Measurements from ENCODE around the gene SNCA. TPM values are rescaled to one million over a fixed set of nuclear protein-coding genes. Genes with fewer than 3 reads are reported as not detected.

SNCA gene
- total RNA-seq (2014; rRNA removed; shearing (Covaris generic)) = 2.9 and 3.3 TPM in 2 replicates

GRCh38 chr4:89836897-89837384, at the start of gene SNCA:
TSS of gene SNCA (minus strand) at chr4:89837161. CDS start at chr4:89835667, 1,494 bp downstream.
- peak within 1 kb of the TSS; percentile 77 for H3K4me3 ChIP-seq (ENCODE audit: insufficient read depth, low read depth, low read length)
- H3K27me3 ChIP-seq (ENCODE audit: control insufficient read depth, insufficient read depth, low read length) = peaks cover 27% of the 10 kb centered on the region
- DNase-seq = peak; percentile 83

GRCh38 chr4:89879215-89879614, 42.3 kb upstream of the SNCA start:
- no peak overlapping the region for H3K4me3 ChIP-seq (ENCODE audit: insufficient read depth, low read depth, low read length)
- no peak for DNase-seq

More at GRCh38 chr4:89836897-89837384, at the start of gene SNCA:
- no peaks in the 10 kb centered on the region for H3K36me3 ChIP-seq (replicated peaks; ENCODE audit: control insufficient read depth, insufficient read depth, low read length)

GRCh38 chr4:89878611-89879010, 41.6 kb upstream of the SNCA start:
- Histone ChIP-seq H3K27me3 (ENCODE audit: control insufficient read depth, insufficient read depth, low read length) (no peaks in the 10 kb centered on the region), H3K4me3 (ENCODE audit: insufficient read depth, low read depth, low read length) (no peak overlapping the region), H3K36me3 (replicated peaks; ENCODE audit: control insufficient read depth, insufficient read depth, low read length) (no peaks in the 10 kb centered on the region)
- DNase-seq = no peak

More at GRCh38 chr4:89879215-89879614, 42.3 kb upstream of the SNCA start:
- H3K36me3 ChIP-seq (replicated peaks; ENCODE audit: control insufficient read depth, insufficient read depth, low read length) = no peaks in the 10 kb centered on the region
- no peaks in the 10 kb centered on the region for H3K27me3 ChIP-seq (ENCODE audit: control insufficient read depth, insufficient read depth, low read length)

GRCh38 chr4:89876548-89876947, 39.6 kb upstream of the SNCA start:
- DNase-seq = no peak
- no peaks in the 10 kb centered on the region for H3K27me3 ChIP-seq (ENCODE audit: control insufficient read depth, insufficient read depth, low read length)
- H3K36me3 ChIP-seq (replicated peaks; ENCODE audit: control insufficient read depth, insufficient read depth, low read length) = no peaks in the 10 kb centered on the region
- no peak overlapping the region for H3K4me3 ChIP-seq (ENCODE audit: insufficient read depth, low read depth, low read length)

GRCh38 chr4:89871211-89871610, 34.2 kb upstream of the SNCA start:
- Histone ChIP-seq H3K27me3 (ENCODE audit: control insufficient read depth, insufficient read depth, low read length) (no peaks in the 10 kb centered on the region), H3K36me3 (replicated peaks; ENCODE audit: control insufficient read depth, insufficient read depth, low read length) (no peaks in the 10 kb centered on the region), H3K4me3 (ENCODE audit: insufficient read depth, low read depth, low read length) (no peak overlapping the region)
- DNase-seq = no peak

GRCh38 chr4:89868999-89869589, 32.1 kb upstream of the SNCA start:
- no peaks in the 10 kb centered on the region for H3K27me3 ChIP-seq (ENCODE audit: control insufficient read depth, insufficient read depth, low read length)
- H3K4me3 ChIP-seq (ENCODE audit: insufficient read depth, low read depth, low read length) = no peak overlapping the region
- H3K36me3 ChIP-seq (replicated peaks; ENCODE audit: control insufficient read depth, insufficient read depth, low read length) = no peaks in the 10 kb centered on the region
- no peak for DNase-seq

GRCh38 chr4:89868276-89868675, 31.3 kb upstream of the SNCA start:
- DNase-seq = no peak
- H3K4me3 ChIP-seq (ENCODE audit: insufficient read depth, low read depth, low read length) = no peak overlapping the region
- no peaks in the 10 kb centered on the region for H3K27me3 ChIP-seq (ENCODE audit: control insufficient read depth, insufficient read depth, low read length)
- H3K36me3 ChIP-seq (replicated peaks; ENCODE audit: control insufficient read depth, insufficient read depth, low read length) = no peaks in the 10 kb centered on the region

- no peak for DNase-seq
Measured at GRCh38 chr4:89863533-89863932, 26.6 kb upstream of the SNCA start.

GRCh38 chr4:89860971-89861370, 24.0 kb upstream of the SNCA start:
- no peak overlapping the region for H3K4me3 ChIP-seq (ENCODE audit: insufficient read depth, low read depth, low read length)
- no peaks in the 10 kb centered on the region for H3K36me3 ChIP-seq (replicated peaks; ENCODE audit: control insufficient read depth, insufficient read depth, low read length)
- no peak for DNase-seq
- H3K27me3 ChIP-seq (ENCODE audit: control insufficient read depth, insufficient read depth, low read length) = no peaks in the 10 kb centered on the region

More at GRCh38 chr4:89863533-89863932, 26.6 kb upstream of the SNCA start:
- Histone ChIP-seq H3K27me3 (ENCODE audit: control insufficient read depth, insufficient read depth, low read length) (no peaks in the 10 kb centered on the region), H3K36me3 (replicated peaks; ENCODE audit: control insufficient read depth, insufficient read depth, low read length) (no peaks in the 10 kb centered on the region), H3K4me3 (ENCODE audit: insufficient read depth, low read depth, low read length) (no peak overlapping the region)

GRCh38 chr4:89855236-89855635, 18.3 kb upstream of the SNCA start:
- Histone ChIP-seq H3K4me3 (ENCODE audit: insufficient read depth, low read depth, low read length) (no peak overlapping the region), H3K27me3 (ENCODE audit: control insufficient read depth, insufficient read depth, low read length) (no peaks in the 10 kb centered on the region), H3K36me3 (replicated peaks; ENCODE audit: control insufficient read depth, insufficient read depth, low read length) (no peaks in the 10 kb centered on the region)
- DNase-seq = no peak

GRCh38 chr4:89847571-89848325, 10.8 kb upstream of the SNCA start:
- H3K27me3 ChIP-seq (ENCODE audit: control insufficient read depth, insufficient read depth, low read length) = no peaks in the 10 kb centered on the region; the same call in 1 of the 2 replicates
- no peak for DNase-seq
- H3K36me3 ChIP-seq (replicated peaks; ENCODE audit: control insufficient read depth, insufficient read depth, low read length) = no peaks in the 10 kb centered on the region
- no peak overlapping the region for H3K4me3 ChIP-seq (ENCODE audit: insufficient read depth, low read depth, low read length)

- Histone ChIP-seq H3K36me3 (replicated peaks; ENCODE audit: control insufficient read depth, insufficient read depth, low read length) (no peaks in the 10 kb centered on the region), H3K4me3 (ENCODE audit: insufficient read depth, low read depth, low read length) (no peak overlapping the region), H3K27me3 (ENCODE audit: control insufficient read depth, insufficient read depth, low read length) (peaks cover 25% of the 10 kb centered on the region)
- no peak for DNase-seq
Measured at GRCh38 chr4:89839558-89839957, 2.6 kb upstream of the SNCA start.

GRCh38 chr4:89837993-89838390, 1.0 kb upstream of the SNCA start:
- peak; percentile 30 for DNase-seq
- Histone ChIP-seq H3K4me3 (ENCODE audit: insufficient read depth, low read depth, low read length) (peak overlapping the region; percentile 77), H3K36me3 (replicated peaks; ENCODE audit: control insufficient read depth, insufficient read depth, low read length) (no peaks in the 10 kb centered on the region), H3K27me3 (ENCODE audit: control insufficient read depth, insufficient read depth, low read length) (peaks cover 27% of the 10 kb centered on the region)

- Histone ChIP-seq H3K36me3 (replicated peaks; ENCODE audit: control insufficient read depth, insufficient read depth, low read length) (no peaks in the 10 kb centered on the region), H3K4me3 (ENCODE audit: insufficient read depth, low read depth, low read length) (peak overlapping the region; percentile 77), H3K27me3 (ENCODE audit: control insufficient read depth, insufficient read depth, low read length) (peaks cover 27% of the 10 kb centered on the region)
- peak; percentile 71 for DNase-seq
Measured at GRCh38 chr4:89837385-89837992, 528 bp upstream of the SNCA start.
